Rectal smooth muscle tissue (tissue), 1 donor: ENCODE results near the gene ATP6V0B.

Source experiments
- H3K27ac ChIP-seq: one replicate; pipeline ENCODE4 v1.7.0; 2013; ENCODE audit warnings: low read depth, low read length, inconsistent platforms
- H3K27me3 ChIP-seq: one replicate; pipeline ENCODE4 v1.7.0; 2013; ENCODE audit warnings: low read length; ENCODE audit not compliant: control insufficient read depth, insufficient read depth
- H3K36me3 ChIP-seq: one replicate; pipeline ENCODE4 v1.7.0; 2013; ENCODE audit warnings: low read length; ENCODE audit not compliant: control insufficient read depth, insufficient read depth
- H3K4me1 ChIP-seq: one replicate; pipeline ENCODE4 v1.7.0; 2013; ENCODE audit warnings: low read length; ENCODE audit not compliant: control insufficient read depth, insufficient read depth
- H3K4me3 ChIP-seq: one replicate; pipeline ENCODE4 v1.7.0; 2013; ENCODE audit warnings: low read length
- H3K9ac ChIP-seq: one replicate; pipeline ENCODE4 v1.7.0; 2013; ENCODE audit warnings: low read length

ATP6V0B gene

DNA sequence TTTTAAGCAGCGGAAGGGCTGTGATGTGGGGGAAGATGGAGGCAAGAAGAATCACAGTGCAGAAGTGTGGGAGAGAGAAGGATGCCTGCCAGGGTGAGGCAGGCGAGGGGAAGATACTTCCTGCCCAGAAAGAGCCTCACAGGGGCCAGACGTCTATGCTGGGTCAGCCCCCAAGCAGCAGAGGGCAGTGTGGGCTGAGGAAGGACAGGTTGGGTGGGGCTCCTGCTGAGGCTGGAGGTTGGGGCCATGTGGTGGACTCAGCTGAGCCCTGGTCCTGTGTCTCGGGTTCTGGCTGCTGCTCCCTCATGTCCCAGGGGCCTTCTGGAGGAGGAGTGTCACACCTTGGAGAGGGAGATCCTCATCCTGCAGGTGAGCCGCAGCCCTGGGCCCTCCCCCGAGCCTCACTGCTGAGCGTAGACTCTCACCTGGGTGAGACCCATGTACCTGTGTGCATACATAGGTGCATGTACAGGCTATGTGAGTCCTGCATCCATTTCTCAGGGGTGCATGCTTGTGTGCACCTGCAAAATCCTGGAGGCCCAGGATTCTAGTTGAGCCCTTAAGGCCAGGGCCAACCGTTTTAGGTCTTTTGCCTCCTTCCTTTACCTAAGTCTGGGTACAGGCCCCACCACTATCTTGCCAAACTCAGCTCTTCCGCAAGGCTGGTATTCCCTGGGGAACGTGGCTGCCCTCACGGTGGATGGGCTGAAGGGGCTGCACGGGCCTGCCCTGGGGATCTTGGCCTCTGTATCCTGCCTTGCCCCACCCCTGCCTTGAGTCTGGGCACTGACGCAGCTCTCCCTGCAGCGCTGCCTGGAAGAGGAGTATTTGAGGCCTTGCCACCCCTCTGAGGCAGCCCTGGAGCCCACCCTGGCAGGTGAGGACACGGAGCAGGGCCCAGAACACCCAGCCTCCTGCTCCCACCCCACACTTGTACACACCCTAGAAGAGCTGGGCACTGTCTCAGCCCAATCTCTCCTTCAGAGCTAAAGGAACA lies 20.3 kb downstream of the ATP6V0B start:
- Histone ChIP-seq H3K36me3 (no peaks in the 10 kb centered on the region), H3K4me1 (peaks cover 4% of the 10 kb centered on the region), H3K27me3 (no peaks in the 10 kb centered on the region), H3K4me3 (no peak overlapping the region), H3K27ac (no peak overlapping the region), H3K9ac (no peak overlapping the region)

DNA sequence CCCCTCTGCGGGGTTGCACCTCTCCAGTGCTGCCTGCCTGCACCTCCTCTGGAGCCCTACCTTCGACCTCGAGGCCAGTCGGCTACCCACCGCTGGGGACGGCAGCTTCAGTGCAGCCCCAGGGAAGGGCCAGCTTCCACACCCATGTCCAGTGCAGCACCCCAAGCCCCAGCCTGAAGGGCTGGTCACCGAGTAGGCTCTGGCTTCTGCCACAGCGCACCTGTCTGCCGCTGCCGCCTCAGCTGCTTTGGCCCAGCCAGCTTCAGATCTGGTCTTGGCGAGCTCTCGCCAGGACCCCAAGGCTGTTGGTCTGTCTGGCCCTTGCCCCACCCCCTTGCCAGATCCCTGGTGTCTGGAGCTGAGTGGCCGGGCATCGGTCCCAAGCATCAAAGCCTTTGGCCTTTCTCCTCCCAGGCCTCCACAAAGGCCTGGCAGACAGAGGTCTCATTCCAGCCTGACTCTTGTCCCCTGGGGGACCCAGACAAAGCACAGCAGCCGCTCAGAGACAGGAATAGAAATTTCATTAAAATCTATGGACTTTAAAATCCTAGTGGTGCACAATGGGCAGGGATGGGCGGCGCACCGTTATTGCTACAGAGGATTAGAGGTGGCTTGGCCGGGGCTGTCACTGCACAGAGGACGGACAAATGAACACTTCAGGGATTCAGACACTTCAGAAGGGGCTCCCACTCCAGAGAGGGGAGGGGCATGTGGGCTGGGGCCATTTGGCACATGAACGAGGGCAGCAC lies 21.4 kb downstream of the ATP6V0B start:
- Histone ChIP-seq H3K4me1 (no peaks in the 10 kb centered on the region), H3K36me3 (peaks cover 3% of the 10 kb centered on the region), H3K9ac (no peak overlapping the region), H3K4me3 (no peak overlapping the region), H3K27me3 (no peaks in the 10 kb centered on the region), H3K27ac (no peak overlapping the region)

DNA sequence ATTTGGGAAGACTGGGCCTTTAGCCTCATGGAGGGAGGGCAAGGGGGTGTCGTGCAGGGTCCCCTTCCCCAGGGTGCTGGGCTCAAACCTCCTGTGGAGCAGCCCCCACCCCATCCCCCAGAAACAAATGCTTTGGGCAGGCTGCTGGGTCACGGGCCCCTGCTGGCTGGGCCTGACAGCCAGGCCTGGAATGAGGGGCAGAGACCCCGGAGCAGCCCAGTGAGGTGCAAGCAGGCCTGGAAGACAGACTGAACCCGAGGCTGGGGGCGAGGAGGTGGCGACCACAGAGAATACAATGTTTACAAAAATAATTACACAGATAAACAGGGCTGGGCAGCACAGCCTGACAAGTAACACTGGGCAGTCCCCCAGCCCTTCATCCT lies 22.0 kb downstream of the ATP6V0B start:
- Histone ChIP-seq H3K36me3 (peaks cover 3% of the 10 kb centered on the region), H3K27me3 (no peaks in the 10 kb centered on the region), H3K9ac (no peak overlapping the region), H3K27ac (no peak overlapping the region), H3K4me3 (no peak overlapping the region), H3K4me1 (no peaks in the 10 kb centered on the region)

DNA sequence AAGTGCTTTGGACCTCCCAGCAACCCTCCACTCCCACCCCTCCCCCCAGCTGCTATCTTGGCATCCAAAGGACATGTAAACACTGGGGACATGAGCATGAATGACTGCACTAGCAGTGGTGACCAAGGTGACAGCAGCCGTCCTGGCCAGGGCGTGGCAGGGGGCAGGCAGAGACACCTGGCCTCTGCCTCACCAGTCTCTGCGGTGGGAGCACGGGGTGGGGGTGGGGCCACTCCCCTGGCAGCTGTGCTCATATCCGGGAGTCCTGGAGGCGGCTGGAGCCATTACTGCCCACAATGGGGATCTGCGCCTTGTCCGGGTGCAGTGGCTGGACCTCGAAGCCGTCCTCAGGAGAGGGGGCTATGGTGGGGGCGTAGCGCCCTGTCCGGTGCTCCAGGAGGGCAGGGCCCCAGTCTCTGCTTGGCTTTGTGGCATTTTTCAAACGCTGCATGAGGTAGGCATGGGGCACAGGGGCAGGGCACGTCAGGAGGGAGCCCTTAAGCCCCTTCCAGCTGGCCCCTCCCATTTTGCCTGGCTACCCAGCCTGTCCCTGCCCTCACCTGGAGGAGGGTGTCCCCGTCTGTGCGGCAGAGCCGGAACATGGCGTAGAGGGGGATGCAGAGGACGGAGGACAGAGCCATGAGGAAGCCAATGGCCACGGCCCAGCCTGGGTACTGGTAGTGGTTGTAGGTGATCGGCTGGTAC lies 22.7 kb downstream of the ATP6V0B start:
- no peak overlapping the region for H3K4me3 ChIP-seq
- H3K36me3 ChIP-seq, result peaks cover 3% of the 10 kb centered on the region
- H3K9ac ChIP-seq, result no peak overlapping the region
- H3K4me1 ChIP-seq, result no peaks in the 10 kb centered on the region
- no peaks in the 10 kb centered on the region for H3K27me3 ChIP-seq
- H3K27ac ChIP-seq, result no peak overlapping the region

DNA sequence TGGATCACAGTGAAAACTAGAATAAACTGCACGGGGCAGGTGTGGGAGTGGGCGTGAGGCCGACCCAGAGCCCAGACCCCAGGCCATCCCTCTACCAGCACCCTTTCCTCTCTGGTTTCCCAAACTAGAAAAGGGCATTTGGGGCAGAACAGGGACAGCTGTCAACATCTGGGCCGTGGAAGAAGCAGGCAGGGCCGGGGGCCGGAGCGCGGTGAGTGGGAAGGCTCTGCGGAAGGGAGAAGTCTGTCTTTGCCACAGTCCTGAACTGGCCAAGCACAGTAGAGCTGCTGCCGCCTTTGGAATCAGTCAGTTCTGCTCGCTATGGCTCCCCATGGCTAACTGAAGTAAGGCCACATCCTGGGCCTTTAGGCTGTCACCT lies 23.2 kb downstream of the ATP6V0B start:
- Histone ChIP-seq H3K36me3 (peaks cover 3% of the 10 kb centered on the region), H3K4me1 (no peaks in the 10 kb centered on the region), H3K27ac (no peak overlapping the region), H3K27me3 (no peaks in the 10 kb centered on the region), H3K4me3 (no peak overlapping the region), H3K9ac (no peak overlapping the region)

DNA sequence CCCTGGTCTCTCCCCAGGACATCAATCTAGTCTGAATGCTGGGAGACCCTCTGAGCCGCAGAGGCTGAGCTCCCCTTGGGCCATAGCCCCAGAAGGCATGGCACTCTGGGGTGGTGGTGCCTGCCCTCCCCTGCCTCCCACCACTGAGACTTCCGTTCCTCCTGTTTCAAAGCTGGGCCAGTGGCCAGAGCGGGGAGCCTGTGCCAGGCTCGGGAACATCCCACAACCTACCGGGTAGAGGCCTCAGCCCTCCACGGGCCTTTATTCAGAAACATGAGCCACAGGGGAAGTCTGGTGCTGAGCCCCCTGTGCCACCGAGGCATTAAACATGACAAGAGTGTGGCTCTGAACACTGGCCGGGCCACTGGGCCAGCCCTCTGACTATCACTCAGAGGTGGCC lies 24.7 kb downstream of the ATP6V0B start:
- Histone ChIP-seq H3K4me1 (no peaks in the 10 kb centered on the region), H3K27ac (no peak overlapping the region), H3K27me3 (no peaks in the 10 kb centered on the region), H3K4me3 (no peak overlapping the region), H3K36me3 (peaks cover 3% of the 10 kb centered on the region), H3K9ac (no peak overlapping the region)

DNA sequence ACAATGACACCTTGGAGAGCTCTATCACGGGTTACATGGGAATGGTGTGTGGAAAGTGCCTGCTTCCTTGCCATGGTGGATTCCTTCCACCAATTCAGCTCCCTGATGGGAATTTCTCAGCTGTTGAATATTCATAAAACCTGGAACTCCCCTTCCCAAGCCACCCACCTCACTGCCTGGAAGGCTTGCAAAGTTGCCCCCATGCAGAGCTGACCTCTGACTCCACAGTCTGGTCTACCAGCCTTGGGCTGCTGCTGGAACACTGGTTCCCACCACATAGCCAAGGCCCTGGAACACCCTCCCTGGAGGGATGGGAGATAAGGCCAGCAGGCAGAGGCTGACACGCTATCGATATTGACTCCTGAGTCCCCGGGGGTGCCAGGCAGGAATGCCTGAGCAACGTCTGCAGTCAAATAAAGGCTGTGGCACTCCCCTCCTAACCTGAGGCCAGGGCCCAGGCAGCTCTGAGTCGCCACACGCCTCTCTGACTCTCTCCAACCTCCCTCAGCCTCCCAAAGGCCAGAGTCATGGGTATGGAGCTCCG lies 25.4 kb downstream of the ATP6V0B start:
- H3K4me1 ChIP-seq, result no peaks in the 10 kb centered on the region
- H3K27me3 ChIP-seq, result no peaks in the 10 kb centered on the region
- no peak overlapping the region for H3K27ac ChIP-seq
- H3K9ac ChIP-seq, result no peak overlapping the region
- H3K36me3 ChIP-seq, result peaks cover 3% of the 10 kb centered on the region
- H3K4me3 ChIP-seq, result no peak overlapping the region

DNA sequence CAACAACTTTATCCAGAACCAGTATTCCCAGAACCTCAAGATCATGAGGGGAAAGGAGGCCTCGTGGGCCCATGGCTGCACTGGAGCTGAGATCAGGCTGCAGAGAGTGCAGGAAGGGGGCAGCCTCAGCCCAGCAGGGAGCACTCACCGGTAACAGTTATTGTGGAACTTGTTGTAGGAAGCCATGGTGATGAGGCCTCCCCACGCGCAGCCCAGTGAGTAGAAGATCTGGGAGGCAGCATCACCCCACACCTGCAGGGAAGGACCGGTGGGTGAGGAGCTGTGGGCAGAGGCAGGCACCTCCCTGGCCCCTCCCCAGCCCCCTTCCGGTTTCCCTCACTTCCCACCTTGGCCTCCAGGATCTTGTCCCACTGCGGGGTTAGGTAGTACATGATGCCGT lies 27.4 kb downstream of the ATP6V0B start:
- H3K36me3 ChIP-seq, result peaks cover 3% of the 10 kb centered on the region
- no peak overlapping the region for H3K9ac ChIP-seq
- no peak overlapping the region for H3K27ac ChIP-seq
- H3K4me1 ChIP-seq, result peaks cover 2% of the 10 kb centered on the region
- no peaks in the 10 kb centered on the region for H3K27me3 ChIP-seq
- H3K4me3 ChIP-seq, result no peak overlapping the region

DNA sequence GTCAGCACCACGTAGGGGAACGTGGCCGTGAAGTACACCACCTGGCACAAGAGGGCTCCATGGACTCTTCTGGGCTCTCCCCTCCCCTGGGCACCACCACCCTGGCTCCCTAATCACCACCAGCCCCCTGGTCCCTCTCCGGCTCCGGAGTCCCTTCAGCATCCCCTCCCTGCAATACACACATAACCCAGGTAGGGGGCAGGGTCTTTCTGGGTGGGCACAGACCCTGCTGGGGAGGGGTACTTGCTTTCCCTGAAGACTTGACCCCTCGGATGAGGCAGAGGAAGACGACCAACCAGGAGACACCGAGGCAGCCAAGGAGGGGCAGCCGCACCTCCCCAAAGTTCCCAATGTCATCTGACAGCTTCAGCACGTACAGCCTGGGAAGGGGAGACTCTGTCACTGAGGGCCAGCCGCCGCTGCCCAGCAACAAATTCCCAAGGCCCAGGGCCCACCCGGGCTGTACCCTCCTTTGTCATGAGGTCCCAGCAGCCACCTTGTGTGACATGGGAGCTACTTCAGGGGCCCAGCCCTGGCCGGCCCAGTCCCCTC lies 27.9 kb downstream of the ATP6V0B start:
- peaks cover 2% of the 10 kb centered on the region for H3K4me1 ChIP-seq
- H3K4me3 ChIP-seq, result no peak overlapping the region
- no peaks in the 10 kb centered on the region for H3K27me3 ChIP-seq
- no peak overlapping the region for H3K27ac ChIP-seq
- H3K36me3 ChIP-seq, result peaks cover 3% of the 10 kb centered on the region
- no peak overlapping the region for H3K9ac ChIP-seq

DNA sequence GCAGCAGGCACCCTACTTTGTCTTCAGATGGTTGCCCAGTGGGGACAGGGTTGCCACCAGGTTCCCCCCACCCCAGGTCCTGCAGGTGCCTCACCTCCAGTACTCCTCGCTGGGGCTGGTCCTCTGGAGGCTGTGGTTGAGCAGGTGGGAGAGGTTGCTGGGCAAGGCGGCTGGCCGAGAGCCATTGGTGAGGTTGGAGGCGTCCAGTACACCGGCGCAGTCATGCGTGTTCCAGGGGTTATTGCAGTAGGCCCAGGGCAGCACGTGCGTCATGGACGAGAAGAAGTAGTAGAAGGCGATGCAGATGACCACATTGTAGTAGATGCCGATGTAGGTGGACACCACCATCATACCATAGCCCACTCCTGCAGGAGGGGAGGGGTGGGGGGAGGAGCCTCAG lies 33.5 kb downstream of the ATP6V0B start:
- Histone ChIP-seq H3K36me3 (no peaks in the 10 kb centered on the region), H3K27me3 (no peaks in the 10 kb centered on the region), H3K4me1 (peaks cover 2% of the 10 kb centered on the region), H3K9ac (no peak overlapping the region), H3K4me3 (no peak overlapping the region), H3K27ac (no peak overlapping the region)

DNA sequence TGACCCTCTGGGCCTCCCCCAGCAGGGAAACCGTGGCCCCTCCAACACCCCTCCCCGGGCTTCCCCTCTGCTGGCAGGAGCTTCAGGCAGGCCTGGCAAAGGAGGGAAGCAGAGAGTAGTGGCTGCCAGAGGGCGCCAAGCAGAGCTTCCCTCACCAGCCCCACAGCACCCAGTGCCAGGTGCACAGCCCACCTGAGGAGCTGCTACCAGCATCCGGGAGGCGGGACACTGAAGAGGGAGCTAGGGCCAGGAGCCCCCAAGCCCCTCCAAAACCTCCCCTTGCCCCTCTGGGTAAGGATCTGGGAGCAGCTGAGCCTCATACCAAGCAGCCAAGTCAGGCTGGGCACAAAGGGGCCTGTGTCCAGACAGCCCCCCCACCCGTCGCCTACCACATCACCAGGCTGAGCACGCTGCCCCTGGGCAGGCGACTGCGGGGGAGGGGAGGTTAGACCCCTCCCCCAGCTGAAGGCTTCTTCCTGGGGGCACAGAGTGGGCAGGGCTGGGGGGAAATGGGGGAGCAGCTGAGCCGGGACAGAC lies 36.2 kb downstream of the ATP6V0B start:
- Histone ChIP-seq H3K4me1 (no peaks in the 10 kb centered on the region), H3K36me3 (no peaks in the 10 kb centered on the region), H3K27me3 (no peaks in the 10 kb centered on the region), H3K4me3 (no peak overlapping the region), H3K27ac (no peak overlapping the region), H3K9ac (no peak overlapping the region)

DNA sequence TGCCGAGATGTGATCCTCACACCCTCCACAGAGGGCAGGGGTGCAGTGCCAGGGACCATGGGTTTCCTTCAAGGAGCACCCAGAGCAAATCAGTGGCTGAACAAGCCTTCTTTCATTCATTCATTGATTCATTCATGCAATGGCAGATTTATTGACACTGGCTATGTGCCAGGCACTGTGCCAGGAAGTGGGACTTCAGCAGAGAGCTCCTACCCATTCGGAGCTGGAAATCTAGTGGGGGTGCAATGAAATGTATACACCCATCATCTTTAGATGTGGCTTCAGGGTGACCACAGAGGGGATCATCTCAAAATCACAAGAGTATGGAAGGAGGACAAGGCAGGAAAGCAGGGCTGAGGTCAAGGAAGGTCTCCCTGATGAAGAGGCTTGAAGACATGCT lies 37.6 kb downstream of the ATP6V0B start:
- Histone ChIP-seq H3K9ac (no peak overlapping the region), H3K27ac (no peak overlapping the region), H3K4me1 (no peaks in the 10 kb centered on the region), H3K27me3 (no peaks in the 10 kb centered on the region), H3K4me3 (no peak overlapping the region), H3K36me3 (no peaks in the 10 kb centered on the region)
